Tibial nerve (tissue), 4 donors: ENCODE data around the gene TIMM17A. TPM values are rescaled to one million over a fixed set of nuclear protein-coding genes. Genes with fewer than 3 reads are reported as not detected.

Source experiments
- DNase-seq, 2 donors: peaks; one replicate each; pipeline ENCODE4 v3.0.0-alpha.2; 2019; ENCODE audit warnings: low spot score in 2 of 2
- H3K27ac ChIP-seq, 4 donors: fragments of 200-600 bp; sonication (generic) in 3 of 4; one replicate each; pipeline ENCODE4 v1.5.1; 2017 to 2019; ENCODE audit warnings: mild to moderate bottlenecking in 1 of 4
- H3K27me3 ChIP-seq, 2 donors: fragments of 200-600 bp; sonication (generic) in 1 of 2; one replicate each; pipeline versions ENCODE4 v1.5.1 to v1.6.0; 2017 to 2019
- H3K36me3 ChIP-seq, 3 donors: fragments of 200-600 bp; sonication (generic); one replicate each; pipeline ENCODE4 v1.5.1; 2018 to 2019
- H3K4me1 ChIP-seq, 4 donors: fragments of 200-600 bp; sonication (generic) in 3 of 4; one replicate each; pipeline ENCODE4 v1.5.1; 2017 to 2019
- H3K4me3 ChIP-seq, 4 donors: fragments of 200-600 bp; sonication (generic) in 3 of 4; one replicate each; pipeline ENCODE4 v1.5.1; 2017 to 2019; ENCODE audit warnings: mild to moderate bottlenecking in 1 of 4, moderate library complexity in 1 of 4
- H3K9me3 ChIP-seq, 4 donors: fragments of 200-600 bp; sonication (generic) in 3 of 4; one replicate each; pipeline ENCODE4 v1.5.1; 2017 to 2019
- EP300 ChIP-seq, 2 donors: sonication (generic); formaldehyde crosslinking; IDR thresholded peaks; one replicate each; pipeline ENCODE4 v1.6.1; 2017; ENCODE audit warnings: antibody characterized with exemption in 2 of 2, mild to moderate bottlenecking in 1 of 2
- POLR2A ChIP-seq, 2 donors: fragments of 450-650 bp; IDR thresholded peaks; one replicate each; pipeline ENCODE4 v1.6.1; 2017; ENCODE audit warnings: antibody characterized with exemption in 2 of 2, mild to moderate bottlenecking in 2 of 2, moderate library complexity in 2 of 2
- WGBS, 2 donors: methylation state at CpG; one replicate each; pipeline ENCODE4 v1.1.5; 2018; 5-methylcytosine and 5-hydroxymethylcytosine counted together
- total RNA-seq, 4 donors: library from RNA; depleted of rRNA; stranded (reverse); fragments of >200 nt; gene quantifications; one replicate each; pipeline ENCODE4 v1.1.0, GENCODE V29; 2016
- TF ChIP-seq, protein P1 (sequence below), 5 experiments: fragments of 200-600 bp in 3 of 5; fragments of 450-650 bp in 2 of 5; sonication (generic) in 3 of 5; IDR thresholded peaks; one replicate each; pipeline ENCODE4 v1.5.1; 2016 to 2019; ENCODE audit warnings: antibody characterized with exemption in 5 of 5, mild to moderate bottlenecking in 3 of 5, moderate library complexity in 2 of 5

Gene TIMM17A
- total RNA-seq, 4 donors from 2014 or later: 16.2 to 31.8 (median 21.0) TPM

DNA sequence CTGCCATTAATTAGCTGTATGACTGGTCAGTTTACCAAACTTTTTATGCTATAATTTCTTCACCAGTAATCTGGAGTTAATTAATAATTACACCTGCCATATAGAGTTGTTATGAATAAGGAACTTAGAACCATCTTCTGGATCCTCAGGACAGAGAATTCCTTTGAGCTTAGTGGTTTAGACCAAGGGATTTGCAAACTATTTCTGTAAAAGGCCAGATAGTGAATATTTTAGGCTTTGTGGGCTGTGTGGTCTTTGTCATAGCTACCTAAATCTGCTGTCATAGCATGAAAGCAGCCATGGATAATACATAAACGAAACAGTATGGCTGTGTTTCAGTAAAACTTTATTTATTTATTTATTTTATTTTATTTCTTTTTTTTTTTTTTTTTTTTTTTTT, 9.0 kb downstream of the TIMM17A start:
- 81 to 92% methylated on average over 1 of the region's 1 CpG for WGBS, 2 donors
- TF ChIP-seq POLR2A (IDR thresholded peaks at IDR 0.05) (no peak), EP300 (IDR thresholded peaks at IDR 0.05) (no peak)
- TF ChIP-seq, protein P1, sequence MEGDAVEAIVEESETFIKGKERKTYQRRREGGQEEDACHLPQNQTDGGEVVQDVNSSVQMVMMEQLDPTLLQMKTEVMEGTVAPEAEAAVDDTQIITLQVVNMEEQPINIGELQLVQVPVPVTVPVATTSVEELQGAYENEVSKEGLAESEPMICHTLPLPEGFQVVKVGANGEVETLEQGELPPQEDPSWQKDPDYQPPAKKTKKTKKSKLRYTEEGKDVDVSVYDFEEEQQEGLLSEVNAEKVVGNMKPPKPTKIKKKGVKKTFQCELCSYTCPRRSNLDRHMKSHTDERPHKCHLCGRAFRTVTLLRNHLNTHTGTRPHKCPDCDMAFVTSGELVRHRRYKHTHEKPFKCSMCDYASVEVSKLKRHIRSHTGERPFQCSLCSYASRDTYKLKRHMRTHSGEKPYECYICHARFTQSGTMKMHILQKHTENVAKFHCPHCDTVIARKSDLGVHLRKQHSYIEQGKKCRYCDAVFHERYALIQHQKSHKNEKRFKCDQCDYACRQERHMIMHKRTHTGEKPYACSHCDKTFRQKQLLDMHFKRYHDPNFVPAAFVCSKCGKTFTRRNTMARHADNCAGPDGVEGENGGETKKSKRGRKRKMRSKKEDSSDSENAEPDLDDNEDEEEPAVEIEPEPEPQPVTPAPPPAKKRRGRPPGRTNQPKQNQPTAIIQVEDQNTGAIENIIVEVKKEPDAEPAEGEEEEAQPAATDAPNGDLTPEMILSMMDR (IDR thresholded peaks at IDR 0.05): no peak
- H3K36me3 ChIP-seq: peaks cover 4 to 99% (median 9%) of the 10 kb centered on the region in 3 donors
- DNase-seq: no peak
- H3K9me3 ChIP-seq: no peaks in the 10 kb centered on the region
- H3K27me3 ChIP-seq: no peaks in the 10 kb centered on the region
- no peak overlapping the region for H3K4me3 ChIP-seq
- H3K4me1 ChIP-seq: no peaks in the 10 kb centered on the region
- no peak overlapping the region for H3K27ac ChIP-seq

DNA sequence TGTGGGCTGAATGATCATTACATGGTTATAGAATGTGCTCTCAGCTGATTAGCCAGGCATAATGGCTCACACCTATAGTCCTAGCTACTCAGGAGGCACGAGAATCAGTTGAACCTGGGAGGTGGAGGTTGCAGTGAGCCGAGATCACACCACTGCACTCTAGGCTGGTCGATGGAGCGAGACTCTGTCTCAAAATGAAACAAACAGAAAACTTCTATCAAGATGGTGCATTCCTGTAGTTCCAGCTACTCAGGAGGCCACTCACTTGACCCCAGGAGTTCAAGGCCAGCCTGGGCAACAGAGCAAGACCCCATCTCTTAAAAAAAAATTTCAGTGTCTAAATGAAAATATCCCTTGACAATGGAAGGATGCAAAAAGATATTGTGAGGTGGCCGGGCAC, 10.9 kb downstream of the TIMM17A start:
- Histone ChIP-seq H3K4me1 (peaks cover 0 to 3% (median 0%) of the 10 kb centered on the region in 4 donors), H3K9me3 (no peaks in the 10 kb centered on the region), H3K27me3 (no peaks in the 10 kb centered on the region), H3K4me3 (no peak overlapping the region), H3K36me3 (peaks cover 7 to 91% (median 9%) of the 10 kb centered on the region in 3 donors), H3K27ac (no peak overlapping the region)
- no peak for TF ChIP-seq EP300 (IDR thresholded peaks at IDR 0.05)
- TF ChIP-seq, protein P1 (IDR thresholded peaks at IDR 0.05): no peak
- TF ChIP-seq POLR2A (IDR thresholded peaks at IDR 0.05): no peak
- DNase-seq: no peak
- WGBS, 2 donors: 83 to 94% methylated on average over 5 of the region's 5 CpGs

DNA sequence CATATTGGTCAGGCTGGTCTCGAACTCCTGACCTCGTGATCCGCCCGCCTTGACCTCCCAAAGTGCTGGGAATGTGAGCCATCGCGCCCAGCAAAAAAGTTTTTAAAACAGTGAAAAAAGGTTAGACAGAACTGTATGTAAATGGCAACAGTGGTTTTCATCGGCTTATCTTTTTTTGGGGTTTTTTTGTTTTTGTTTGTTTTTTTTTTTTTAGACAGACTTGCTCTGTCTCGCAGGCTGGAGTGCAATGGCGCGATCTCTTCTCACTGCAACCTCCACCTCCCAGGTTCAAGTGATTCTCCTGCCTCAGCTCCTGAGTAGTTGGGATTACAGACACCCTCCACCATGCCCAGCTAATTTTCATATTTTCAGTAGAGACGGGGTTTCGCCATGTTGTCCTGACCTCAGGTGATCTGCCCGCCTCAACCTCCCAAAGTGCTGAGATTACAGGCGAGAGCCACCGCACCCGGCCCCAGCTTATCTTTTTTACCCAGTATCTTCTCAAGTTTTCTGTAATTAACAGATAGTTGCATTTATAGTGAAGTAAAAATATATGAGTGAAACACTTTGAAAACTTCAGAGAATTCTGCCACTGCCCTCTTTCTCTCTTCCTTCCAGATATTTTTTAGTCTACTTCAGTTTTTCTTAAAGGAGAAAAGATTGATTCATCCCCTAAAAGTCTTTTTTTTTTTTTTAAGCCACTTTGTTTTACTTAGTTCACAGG, 13.1 kb downstream of the TIMM17A start:
- no peak for TF ChIP-seq POLR2A (IDR thresholded peaks at IDR 0.05)
- no peak for TF ChIP-seq EP300 (IDR thresholded peaks at IDR 0.05)
- TF ChIP-seq, protein P1 (IDR thresholded peaks at IDR 0.05): no peak
- WGBS, 2 donors: 87% methylated on average over 16 of the region's 16 CpGs
- no peaks in the 10 kb centered on the region for H3K27me3 ChIP-seq
- H3K36me3 ChIP-seq: peaks cover 7 to 69% (median 9%) of the 10 kb centered on the region in 3 donors
- H3K9me3 ChIP-seq: no peaks in the 10 kb centered on the region
- H3K27ac ChIP-seq: no peak overlapping the region
- H3K4me3 ChIP-seq: no peak overlapping the region
- peaks cover 0 to 13% (median 0%) of the 10 kb centered on the region in 4 donors for H3K4me1 ChIP-seq
- no peak for DNase-seq

DNA sequence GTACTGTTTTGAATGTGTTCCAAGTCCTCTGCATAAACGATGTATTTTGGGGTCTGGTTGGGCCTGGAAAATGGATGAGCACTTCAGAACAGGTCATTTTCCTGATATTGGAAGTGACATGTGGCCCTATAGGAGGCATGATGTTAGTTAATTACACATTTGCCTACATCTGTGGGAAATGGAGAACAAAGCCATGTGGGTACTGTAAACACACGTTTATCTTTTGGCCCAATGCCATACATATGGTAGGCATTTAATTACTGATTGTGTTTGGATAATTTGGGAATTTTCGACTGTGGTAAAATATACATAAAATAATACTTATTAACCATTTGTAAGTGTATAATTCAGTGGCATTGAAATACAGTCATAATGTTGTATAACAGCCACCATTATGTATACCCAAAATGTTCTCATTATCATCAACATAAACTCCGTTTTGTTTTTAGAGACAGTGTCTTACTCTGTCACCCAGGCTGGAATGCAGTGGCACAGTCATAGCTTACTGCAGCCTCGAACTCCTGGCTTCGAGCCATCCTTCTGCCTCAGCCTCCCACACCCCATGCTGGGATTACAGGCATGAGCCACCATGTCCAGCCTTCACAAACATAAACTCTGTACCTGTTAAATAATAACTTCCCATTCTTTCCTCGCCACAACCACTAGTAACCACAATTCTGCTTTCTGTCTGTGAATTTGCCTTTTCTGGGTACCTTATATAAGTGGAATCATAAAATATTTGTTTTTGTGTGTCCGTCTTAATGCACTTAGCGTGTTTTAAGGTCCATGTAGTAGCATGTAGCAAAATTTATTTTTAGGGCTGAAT, 15.2 kb downstream of the TIMM17A start:
- no peaks in the 10 kb centered on the region for H3K27me3 ChIP-seq
- peaks cover 7 to 48% (median 9%) of the 10 kb centered on the region in 3 donors for H3K36me3 ChIP-seq
- H3K4me3 ChIP-seq: no peak overlapping the region
- H3K9me3 ChIP-seq: no peaks in the 10 kb centered on the region
- peaks cover 0 to 13% (median 0%) of the 10 kb centered on the region in 4 donors for H3K4me1 ChIP-seq
- peak overlapping the region in 1 of 4 donors; percentile 24 for H3K27ac ChIP-seq
- no peak for DNase-seq
- WGBS, 2 donors: 42 to 47% methylated on average over 9 of the region's 9 CpGs
- TF ChIP-seq EP300 (IDR thresholded peaks at IDR 0.05) (no peak), POLR2A (IDR thresholded peaks at IDR 0.05) (no peak)
- TF ChIP-seq, protein P1 (IDR thresholded peaks at IDR 0.05): no peak
